Measurements from ENCODE around the gene WBP2.

The WBP2 gene

GRCh38 chr17:75826561-75827307, 28.4 kb downstream of the WBP2 start:
- H3K4me3 ChIP-seq (ENCODE audit: low read depth, low read length): no peak overlapping the region
- TF ChIP-seq, protein P1, sequence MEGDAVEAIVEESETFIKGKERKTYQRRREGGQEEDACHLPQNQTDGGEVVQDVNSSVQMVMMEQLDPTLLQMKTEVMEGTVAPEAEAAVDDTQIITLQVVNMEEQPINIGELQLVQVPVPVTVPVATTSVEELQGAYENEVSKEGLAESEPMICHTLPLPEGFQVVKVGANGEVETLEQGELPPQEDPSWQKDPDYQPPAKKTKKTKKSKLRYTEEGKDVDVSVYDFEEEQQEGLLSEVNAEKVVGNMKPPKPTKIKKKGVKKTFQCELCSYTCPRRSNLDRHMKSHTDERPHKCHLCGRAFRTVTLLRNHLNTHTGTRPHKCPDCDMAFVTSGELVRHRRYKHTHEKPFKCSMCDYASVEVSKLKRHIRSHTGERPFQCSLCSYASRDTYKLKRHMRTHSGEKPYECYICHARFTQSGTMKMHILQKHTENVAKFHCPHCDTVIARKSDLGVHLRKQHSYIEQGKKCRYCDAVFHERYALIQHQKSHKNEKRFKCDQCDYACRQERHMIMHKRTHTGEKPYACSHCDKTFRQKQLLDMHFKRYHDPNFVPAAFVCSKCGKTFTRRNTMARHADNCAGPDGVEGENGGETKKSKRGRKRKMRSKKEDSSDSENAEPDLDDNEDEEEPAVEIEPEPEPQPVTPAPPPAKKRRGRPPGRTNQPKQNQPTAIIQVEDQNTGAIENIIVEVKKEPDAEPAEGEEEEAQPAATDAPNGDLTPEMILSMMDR (IDR thresholded peaks at IDR 0.05; ENCODE audit: low read depth, low read length, missing control alignments): no peak
- no peak for DNase-seq (ENCODE audit: low read depth)
- in situ Hi-C loops (cut with HindIII; ENCODE audit: low sequenced_read_pairs): no loop called here

GRCh38 chr17:75825748-75826370, 29.3 kb downstream of the WBP2 start:
- H3K4me3 ChIP-seq (ENCODE audit: low read depth, low read length): no peak overlapping the region
- DNase-seq (ENCODE audit: low read depth): no peak
- TF ChIP-seq, protein P1 (IDR thresholded peaks at IDR 0.05; ENCODE audit: low read depth, low read length, missing control alignments): no peak
- in situ Hi-C loops (cut with HindIII; ENCODE audit: low sequenced_read_pairs): no loop called here

GRCh38 chr17:75825149-75825552, 30.0 kb downstream of the WBP2 start:
- TF ChIP-seq, protein P1 (IDR thresholded peaks at IDR 0.05; ENCODE audit: low read depth, low read length, missing control alignments): no peak
- no peak for DNase-seq (ENCODE audit: low read depth)
- in situ Hi-C loops (cut with HindIII; ENCODE audit: low sequenced_read_pairs): no loop called here
- H3K4me3 ChIP-seq (ENCODE audit: low read depth, low read length): no peak overlapping the region

GRCh38 chr17:75824666-75825065, 30.5 kb downstream of the WBP2 start:
- no peak for DNase-seq (ENCODE audit: low read depth)
- TF ChIP-seq, protein P1 (IDR thresholded peaks at IDR 0.05; ENCODE audit: low read depth, low read length, missing control alignments): no peak
- in situ Hi-C loops (cut with HindIII; ENCODE audit: low sequenced_read_pairs): no loop called here
- no peak overlapping the region for H3K4me3 ChIP-seq (ENCODE audit: low read depth, low read length)

DNA sequence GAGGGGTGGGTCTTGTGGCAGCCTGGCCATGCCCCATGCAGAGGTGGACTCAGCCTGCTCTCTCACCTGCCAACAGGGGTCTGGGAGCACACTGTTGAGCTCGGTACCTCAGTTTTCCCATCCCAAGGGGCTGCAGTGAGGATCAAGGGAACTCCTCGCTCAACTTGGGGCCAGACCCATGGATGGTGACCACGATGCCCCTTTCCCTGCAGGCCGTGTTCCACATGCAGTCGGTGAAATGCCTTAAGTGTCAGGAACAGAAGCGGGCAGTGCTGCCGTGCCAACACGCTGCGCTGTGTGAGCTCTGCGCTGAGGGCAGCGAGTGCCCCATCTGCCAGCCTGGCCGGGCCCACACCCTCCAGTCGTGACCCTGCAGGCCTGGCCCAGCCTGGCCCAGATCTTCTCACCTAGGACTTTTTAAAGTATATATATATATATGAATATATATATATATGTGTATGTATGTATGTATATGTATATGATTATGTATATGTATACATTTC, 31.0 kb downstream of the WBP2 start:
- in situ Hi-C loops (cut with HindIII; ENCODE audit: low sequenced_read_pairs): no loop called here
- no peak for DNase-seq (ENCODE audit: low read depth)
- TF ChIP-seq, protein P1 (IDR thresholded peaks at IDR 0.05; ENCODE audit: low read depth, low read length, missing control alignments): no peak
- H3K4me3 ChIP-seq (ENCODE audit: low read depth, low read length): no peak overlapping the region

DNA sequence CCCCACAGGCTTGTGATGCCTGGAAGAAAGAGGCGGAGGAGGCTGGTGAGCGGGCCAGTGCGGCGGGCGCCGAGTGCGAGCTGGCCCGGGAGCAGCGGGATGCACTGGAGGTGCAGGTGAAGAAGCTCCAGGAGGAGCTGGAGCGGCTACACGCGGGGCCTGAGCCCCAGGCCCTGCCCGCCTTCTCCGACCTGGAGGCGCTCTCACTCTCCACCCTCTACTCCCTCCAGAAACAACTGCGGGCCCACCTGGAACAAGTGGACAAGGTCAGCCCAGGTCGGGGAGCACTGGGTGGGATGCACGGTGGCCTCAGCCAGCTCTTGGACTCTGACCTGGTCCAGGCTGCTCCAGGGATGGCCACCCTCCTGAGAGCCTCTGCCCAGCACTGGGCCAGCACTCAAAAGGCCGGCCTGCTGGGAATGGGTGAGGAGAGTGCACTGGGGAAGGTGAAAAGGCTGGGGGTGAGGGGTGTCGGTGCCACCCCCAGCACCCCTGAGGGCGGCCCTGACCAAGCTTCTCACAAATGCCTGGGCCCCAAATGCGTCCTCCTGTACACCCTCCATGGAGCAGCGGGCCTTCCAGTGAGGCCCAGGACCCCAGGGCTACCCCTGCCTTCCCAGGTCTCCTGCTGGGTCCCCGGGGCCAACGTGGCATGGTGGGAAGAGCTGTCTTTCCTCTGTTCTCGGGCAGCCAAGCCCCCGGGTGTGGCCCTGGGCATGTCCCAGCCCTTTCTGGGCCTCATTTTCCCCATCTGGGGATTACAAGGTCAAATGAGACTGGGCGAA, 31.7 kb downstream of the WBP2 start:
- TF ChIP-seq, protein P1 (IDR thresholded peaks at IDR 0.05; ENCODE audit: low read depth, low read length, missing control alignments): no peak
- no peak for DNase-seq (ENCODE audit: low read depth)
- in situ Hi-C loops (cut with HindIII; ENCODE audit: low sequenced_read_pairs): no loop called here
- H3K4me3 ChIP-seq (ENCODE audit: low read depth, low read length): no peak overlapping the region

Data from astrocyte of the cerebellum (primary cell).